Mucosa of descending colon (tissue), 3 donors: ENCODE results near the gene NAT8L. TPM values are rescaled to one million over a fixed set of nuclear protein-coding genes. Genes with fewer than 3 reads are reported as not detected.

Experiments used
- ATAC-seq: fragments of 200-7000 bp; cut with Tn5 transposase; one replicate; pipeline ENCODE4 v1.9.1; 2020; ENCODE audit warnings: mild to moderate bottlenecking, moderate library complexity
- DNase-seq, 3 donors: peaks; one replicate each; pipeline ENCODE4 v3.0.0-alpha.2; 2020
- H3K36me3 ChIP-seq: fragments of 200-600 bp; one replicate; pipeline ENCODE4 v1.8.0; 2021; ENCODE audit warnings: low read depth, mild to moderate bottlenecking
- H3K4me1 ChIP-seq: fragments of 200-600 bp; one replicate; pipeline ENCODE4 v1.8.0; 2021; ENCODE audit warnings: low read depth, mild to moderate bottlenecking
- H3K4me3 ChIP-seq: fragments of 200-600 bp; one replicate; pipeline ENCODE4 v1.8.0; 2021; ENCODE audit warnings: mild to moderate bottlenecking
- H3K9me3 ChIP-seq: fragments of 200-600 bp; one replicate; pipeline ENCODE4 v1.8.0; 2021; ENCODE audit warnings: mild to moderate bottlenecking
- CTCF ChIP-seq: fragments of 200-600 bp; IDR thresholded peaks from one replicate; pipeline ENCODE4 v1.8.0; 2022; ENCODE audit warnings: antibody characterized with exemption, mild to moderate bottlenecking
- intact Hi-C, 2 donors: fragments of 100-400 bp; cut with DNase I in 1 of 2; cut with micrococcal nuclease in 1 of 2; formaldehyde crosslinking; loops; one replicate each; pipeline versions ENCODE4 v1.11.0 to v1.11.1; 2022; cut with DNase I, micrococcal nuclease
- total RNA-seq, 3 donors: library from RNA; stranded (reverse); fragmentation: NEBNext Ultra II Directional in 2 of 3; extraction: Animal tissue kit (Norgen Biotek cat#: 25700) in 2 of 3; gene quantifications; one replicate each; pipeline versions ENCODE4 v1.2.1 to v1.2.4, GENCODE V29; 2021 to 2023
- donor health status: DM: no; HTN: no; CAD: no; lungs with moderate emphysema.
- donor health status: DM: no; HTN: no; CAD: no.
- donor health status: DM: no; HTN: yes; CAD: no.

NAT8L gene
- total RNA-seq, 3 donors from 2014 or later: 0.24 to 0.66 (median 0.26) TPM

- ATAC-seq (no peak), DNase-seq (no peak)
These were observed 36.3 kb downstream of the NAT8L start for GRCh38 chr4:2095236-2096072.

GRCh38 chr4:2096073-2096609 lies 37.0 kb downstream of the NAT8L start:
- ATAC-seq: no peak
- Histone ChIP-seq H3K9me3 (peaks cover 2% of the 10 kb centered on the region), H3K4me1 (no peaks in the 10 kb centered on the region), H3K4me3 (no peak overlapping the region), H3K36me3 (no peaks in the 10 kb centered on the region)
- intact Hi-C loops: no loop called here
- no peak for DNase-seq
- TF ChIP-seq CTCF: no peak

More at GRCh38 chr4:2095236-2096072, 36.3 kb downstream of the NAT8L start:
- Histone ChIP-seq H3K4me3 (no peak overlapping the region), H3K36me3 (no peaks in the 10 kb centered on the region), H3K4me1 (no peaks in the 10 kb centered on the region), H3K9me3 (peaks cover 2% of the 10 kb centered on the region)
- TF ChIP-seq CTCF: no peak
- intact Hi-C loops: no loop called here

DNA sequence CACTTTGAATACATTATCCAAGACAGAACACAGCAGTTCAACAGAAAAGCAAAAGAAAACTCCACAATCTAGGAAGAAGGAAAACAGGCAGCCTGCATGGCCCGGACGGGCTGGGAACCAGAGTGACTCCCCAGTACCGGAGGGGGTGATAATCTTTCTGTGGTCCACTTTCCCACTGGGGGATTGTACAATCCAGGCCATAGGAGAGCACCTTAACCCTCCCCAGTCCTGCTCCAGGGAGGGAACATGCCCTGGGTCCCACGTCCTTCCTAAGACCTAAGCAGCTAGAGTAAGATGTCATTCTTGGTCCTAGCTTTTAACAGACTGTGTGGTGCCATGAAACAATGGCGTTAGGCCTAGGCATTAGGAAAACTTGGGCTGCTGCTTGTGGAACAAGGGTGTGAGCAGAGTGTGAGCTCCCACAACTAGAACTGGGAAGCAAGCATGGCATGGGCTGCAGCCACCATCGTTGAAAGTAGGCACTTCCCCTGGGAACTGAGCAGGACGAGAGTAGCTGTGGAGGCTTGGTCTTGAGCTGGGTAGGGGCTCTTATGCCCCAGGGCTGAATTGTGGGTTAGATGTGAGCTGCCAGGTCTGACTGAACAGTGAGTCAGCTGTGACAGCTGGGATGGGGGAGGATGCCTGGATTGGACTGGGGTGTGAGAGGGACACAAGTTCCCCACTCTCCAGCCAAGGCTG lies 42.4 kb downstream of the NAT8L start:
- Histone ChIP-seq H3K9me3 (peaks cover 17% of the 10 kb centered on the region), H3K4me3 (no peak overlapping the region), H3K36me3 (no peaks in the 10 kb centered on the region), H3K4me1 (no peaks in the 10 kb centered on the region)
- intact Hi-C loops: no loop called here
- no peak for ATAC-seq
- TF ChIP-seq CTCF: no peak
- DNase-seq: no peak

GRCh38 chr4:2102045-2102883 lies 43.1 kb downstream of the NAT8L start:
- intact Hi-C loops: no loop called here
- no peak for ATAC-seq

More at GRCh38 chr4:2102045-2102883, 43.1 kb downstream of the NAT8L start:
- Histone ChIP-seq H3K4me3 (no peak overlapping the region), H3K36me3 (no peaks in the 10 kb centered on the region), H3K9me3 (peaks cover 15% of the 10 kb centered on the region), H3K4me1 (no peaks in the 10 kb centered on the region)
- no peak for DNase-seq
- TF ChIP-seq CTCF: no peak
